ENCODE data around the gene CLEC4G.
"Not testable (repeated sequence)": the region's sequence is repeated elsewhere in the genome, so short reads cannot be mapped to it uniquely, and the experiment has no call there.

The CLEC4G gene, protein sequence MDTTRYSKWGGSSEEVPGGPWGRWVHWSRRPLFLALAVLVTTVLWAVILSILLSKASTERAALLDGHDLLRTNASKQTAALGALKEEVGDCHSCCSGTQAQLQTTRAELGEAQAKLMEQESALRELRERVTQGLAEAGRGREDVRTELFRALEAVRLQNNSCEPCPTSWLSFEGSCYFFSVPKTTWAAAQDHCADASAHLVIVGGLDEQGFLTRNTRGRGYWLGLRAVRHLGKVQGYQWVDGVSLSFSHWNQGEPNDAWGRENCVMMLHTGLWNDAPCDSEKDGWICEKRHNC

GRCh38 chr19:7732045-7732444 is at the start of gene CLEC4G:
TSS of gene CLEC4G (minus strand) at chr19:7732110. CDS start at chr19:7732102, 8 bp downstream.
- DNase-seq (ENCODE audit: low spot score) = no peak

DNA sequence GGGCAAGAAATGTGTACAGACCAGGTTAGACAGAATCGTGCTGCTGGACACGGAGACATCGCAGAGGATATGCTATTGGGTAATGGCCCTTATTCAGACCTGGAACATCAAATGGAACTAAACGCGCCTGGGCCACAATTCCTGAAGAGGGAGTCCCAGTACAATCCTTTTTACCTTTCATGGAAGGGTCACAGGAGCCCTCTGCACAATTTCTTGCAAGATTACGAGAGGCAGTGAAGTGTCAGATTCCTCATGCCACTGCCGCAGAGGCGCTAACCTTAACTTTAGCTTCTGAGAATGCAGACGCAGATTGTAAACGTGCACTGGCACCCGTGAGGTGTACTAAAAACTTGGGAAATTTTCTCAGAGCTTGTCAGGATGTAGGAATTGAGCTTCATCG is 49.2 kb upstream of the CLEC4G start:
- DNase-seq (ENCODE audit: low spot score) = no peak

DNA sequence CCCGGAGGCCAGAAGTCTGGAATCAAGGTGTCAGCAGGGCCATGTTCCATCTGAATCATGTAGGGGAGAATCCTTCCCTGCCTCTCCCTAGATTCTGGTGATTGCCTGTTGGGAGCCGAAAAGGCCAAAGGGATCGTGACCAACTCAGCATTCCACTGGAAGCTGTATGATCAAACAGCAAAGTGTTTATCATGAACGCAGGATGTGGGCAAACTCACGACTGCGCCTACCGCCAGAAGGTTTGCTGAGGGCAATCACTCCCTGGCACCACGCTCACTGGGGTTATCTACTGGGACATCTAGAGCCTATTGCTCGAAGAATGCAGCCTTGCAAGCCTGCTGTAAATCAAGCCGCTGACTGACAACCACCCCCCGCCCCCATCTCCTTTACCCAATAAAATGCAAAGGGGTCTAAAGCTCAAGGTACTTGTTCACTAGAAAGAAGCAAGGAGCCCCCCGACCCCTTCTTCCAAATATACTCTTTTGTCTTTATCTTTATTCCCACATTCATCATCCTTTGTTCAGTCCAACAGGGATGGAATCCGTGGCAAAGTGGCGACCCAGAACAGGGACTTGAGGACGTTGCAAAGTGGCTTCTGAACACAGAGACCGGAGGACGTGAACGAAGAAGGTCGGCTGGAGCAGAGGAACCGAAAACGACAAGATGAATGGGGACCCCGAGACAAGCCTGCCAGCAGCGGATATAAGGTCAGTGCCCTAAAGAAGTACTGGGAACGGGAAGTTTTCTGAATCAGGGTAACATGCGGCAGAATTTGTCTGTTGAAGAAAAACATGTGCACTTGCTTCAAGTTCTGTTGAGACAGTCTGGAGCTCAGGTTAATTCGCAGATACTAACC is 47.9 kb upstream of the CLEC4G start:
- DNase-seq (ENCODE audit: low spot score) = no peak

- DNase-seq (ENCODE audit: low spot score) = no peak
Measured at GRCh38 chr19:7778081-7778480, 46.2 kb upstream of the CLEC4G start.

DNA sequence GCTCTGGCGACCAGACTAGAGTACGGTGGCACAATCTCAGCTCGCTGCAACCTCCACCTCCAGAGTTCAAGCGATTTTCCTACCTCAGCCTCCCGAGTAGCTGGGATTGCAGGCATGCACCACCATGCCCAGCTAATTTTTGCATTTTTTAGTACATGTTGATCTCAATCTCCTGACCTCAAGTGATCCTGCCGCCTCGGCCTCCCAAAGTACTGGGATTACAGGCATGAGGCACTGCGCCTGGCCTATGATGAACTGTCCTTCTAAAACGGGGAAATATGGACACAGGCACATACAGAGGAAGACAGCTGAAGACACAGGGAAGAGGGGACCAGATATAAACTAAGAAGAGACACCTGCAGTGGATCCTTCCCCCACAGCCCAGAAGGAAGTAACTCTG is 43.9 kb upstream of the CLEC4G start:
- no peak for DNase-seq (ENCODE audit: low spot score)

DNA sequence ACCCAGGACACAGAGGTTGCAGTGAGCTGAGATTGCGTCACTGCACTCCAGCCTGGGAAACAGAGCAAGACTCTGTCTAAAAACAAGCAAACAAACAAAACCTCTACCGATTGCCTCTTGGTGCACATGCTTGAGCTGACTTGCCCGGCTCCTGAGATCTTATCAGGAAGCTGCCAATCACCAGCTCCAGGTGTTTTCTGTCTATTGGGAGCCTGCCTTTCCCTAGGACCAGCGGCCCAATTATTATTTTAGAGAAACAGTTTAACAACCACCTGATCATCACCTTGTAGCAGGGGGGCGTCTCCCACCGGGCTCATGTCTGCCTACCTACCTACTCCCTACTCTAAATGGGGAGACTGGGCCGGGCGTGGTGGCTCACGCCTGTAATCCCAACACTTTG is 41.9 kb upstream of the CLEC4G start:
- no peak for DNase-seq (ENCODE audit: low spot score)

GRCh38 chr19:7772752-7773291 is 40.9 kb upstream of the CLEC4G start:
- DNase-seq (ENCODE audit: low spot score) = no peak

- DNase-seq (ENCODE audit: low spot score) = no peak
Measured at GRCh38 chr19:7771072-7771471, 39.2 kb upstream of the CLEC4G start.

- no peak for DNase-seq (ENCODE audit: low spot score)
Measured at GRCh38 chr19:7769171-7769570, 37.3 kb upstream of the CLEC4G start.

DNA sequence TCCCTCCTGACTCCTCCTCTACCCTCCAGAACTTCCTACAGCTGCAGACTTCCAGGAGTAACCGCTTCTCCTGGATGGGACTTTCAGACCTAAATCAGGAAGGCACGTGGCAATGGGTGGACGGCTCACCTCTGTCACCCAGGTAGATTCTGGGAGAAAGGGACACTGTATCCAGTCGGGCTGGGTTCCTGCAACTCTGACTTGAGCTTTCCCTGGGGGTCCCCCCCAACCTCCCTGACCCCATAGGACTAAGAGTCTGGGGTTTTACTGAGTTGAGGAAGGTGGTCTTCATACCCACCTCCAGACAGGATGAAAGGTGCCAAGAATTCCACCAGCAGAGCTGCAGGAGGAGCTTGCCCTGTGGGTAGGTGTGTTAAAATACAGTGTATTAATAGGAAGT is 35.6 kb upstream of the CLEC4G start:
- no peak for DNase-seq (ENCODE audit: low spot score)

DNA sequence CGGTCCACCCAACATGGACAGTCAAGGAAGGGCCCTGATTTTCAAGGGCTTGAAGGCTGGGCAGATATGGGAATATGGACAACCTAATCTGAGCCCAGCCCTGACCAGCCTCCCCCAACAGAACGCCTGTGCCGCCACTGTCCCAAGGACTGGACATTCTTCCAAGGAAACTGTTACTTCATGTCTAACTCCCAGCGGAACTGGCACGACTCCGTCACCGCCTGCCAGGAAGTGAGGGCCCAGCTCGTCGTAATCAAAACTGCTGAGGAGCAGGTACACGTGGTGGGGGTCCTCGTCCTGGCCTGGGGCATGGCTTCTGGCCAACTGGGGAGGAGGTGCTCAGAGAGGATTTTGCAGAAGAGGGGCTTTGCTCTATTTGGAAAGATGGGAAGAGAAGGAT is 34.6 kb upstream of the CLEC4G start:
- no peak for DNase-seq (ENCODE audit: low spot score)

DNA sequence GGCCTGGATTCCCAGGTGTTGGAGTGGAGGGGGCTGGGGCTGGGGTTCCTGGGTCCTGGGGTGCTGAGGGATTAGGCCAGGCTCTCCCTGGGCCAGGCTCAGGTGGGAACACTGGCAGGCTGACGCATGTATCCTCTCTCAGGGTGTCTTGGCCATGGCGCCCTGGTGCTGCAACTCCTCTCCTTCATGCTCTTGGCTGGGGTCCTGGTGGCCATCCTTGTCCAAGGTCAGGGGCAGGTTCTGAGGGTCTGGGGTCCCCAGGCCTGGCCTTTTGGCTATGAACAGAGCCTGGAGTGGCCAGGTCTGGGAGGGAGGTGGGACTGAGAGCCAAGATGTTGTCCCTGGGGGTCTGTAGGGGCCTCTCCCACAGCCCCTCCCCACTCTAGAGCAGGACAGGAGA is 33.1 kb upstream of the CLEC4G start:
- DNase-seq (ENCODE audit: low spot score) = not testable (repeated sequence)

- DNase-seq (ENCODE audit: low spot score) = not testable (repeated sequence)
Measured at GRCh38 chr19:7764157-7764556, 32.2 kb upstream of the CLEC4G start.

GRCh38 chr19:7763696-7764095 is 31.8 kb upstream of the CLEC4G start:
- no peak for DNase-seq (ENCODE audit: low spot score)

GRCh38 chr19:7762719-7763293 is 30.9 kb upstream of the CLEC4G start, which contains the start of gene CLEC4M:
TSS of gene CLEC4M (plus strand) at chr19:7763243. CDS start at chr19:7763267, 24 bp downstream.
- no peak for DNase-seq (ENCODE audit: low spot score)

GRCh38 chr19:7759156-7759555 is 27.2 kb upstream of the CLEC4G start:
- DNase-seq (ENCODE audit: low spot score) = no peak

- no peak for DNase-seq (ENCODE audit: low spot score)
Measured at GRCh38 chr19:7757358-7757757, 25.4 kb upstream of the CLEC4G start.

DNA sequence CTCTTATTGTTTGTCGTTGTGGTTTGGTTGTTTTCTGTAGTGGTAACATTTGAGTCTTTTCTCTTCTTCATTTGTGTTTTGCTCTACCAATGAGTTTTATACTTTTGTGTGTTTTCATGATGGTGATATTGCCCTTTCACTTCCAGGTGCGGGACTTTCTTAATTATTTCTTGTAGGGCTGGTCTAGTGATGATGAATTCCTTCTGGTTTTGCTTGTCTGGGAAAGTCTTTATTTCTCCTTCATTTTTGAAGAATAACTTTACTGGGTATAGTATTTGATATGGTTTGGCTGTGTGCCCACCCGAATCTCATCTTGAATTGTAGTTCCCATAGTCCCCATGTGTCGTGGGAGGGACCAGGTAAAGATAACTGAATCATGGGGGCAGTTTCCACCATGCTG is 24.3 kb upstream of the CLEC4G start:
- DNase-seq (ENCODE audit: low spot score) = no peak

DNA sequence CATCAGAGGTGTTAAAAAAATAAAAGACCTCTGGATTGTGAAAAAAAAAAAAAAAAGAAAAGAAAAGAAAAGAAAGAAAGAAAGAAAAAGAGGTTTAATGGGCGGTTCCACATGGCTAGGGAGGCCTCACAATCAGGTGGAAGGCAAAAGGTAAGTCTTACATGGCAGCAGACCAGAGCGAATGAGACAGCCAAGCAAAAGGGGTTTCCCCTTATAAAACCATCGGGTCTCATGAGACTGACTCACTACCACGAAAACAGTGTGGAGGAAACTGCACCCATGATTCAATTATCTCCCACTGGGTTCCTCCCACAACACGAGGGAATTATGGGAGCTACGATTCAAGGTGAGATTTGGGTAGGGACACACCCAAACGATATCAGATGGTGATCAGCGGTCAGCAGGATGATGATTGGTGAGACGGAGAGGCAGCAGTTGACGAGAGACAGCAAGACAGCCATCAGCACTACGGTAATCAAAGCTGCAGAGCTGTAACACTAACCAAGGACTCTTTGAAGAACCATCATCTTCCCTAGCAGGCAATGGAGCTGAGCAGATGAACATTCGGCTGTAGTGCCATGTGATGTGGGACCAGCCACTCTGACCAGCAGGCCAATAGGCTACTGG is 19.4 kb upstream of the CLEC4G start:
- no peak for DNase-seq (ENCODE audit: low spot score)

DNA sequence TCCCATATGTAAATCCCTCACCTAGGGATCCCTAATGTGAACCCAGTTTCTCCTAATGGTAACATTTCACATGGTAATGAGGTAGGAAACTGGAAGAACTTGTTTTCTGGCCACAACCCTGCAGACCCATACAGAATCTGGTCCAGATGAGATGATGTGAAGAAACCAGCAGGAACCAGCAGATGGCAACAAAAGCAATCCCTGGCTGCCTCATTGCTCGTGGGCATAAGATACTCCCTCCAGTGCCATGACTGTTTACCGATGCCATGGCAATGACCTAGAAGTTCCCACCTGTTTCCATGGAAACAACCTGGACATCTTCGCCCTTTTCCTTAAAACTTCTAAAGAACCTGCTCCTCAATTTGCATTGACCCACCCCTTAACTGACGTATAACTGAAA is 16.8 kb upstream of the CLEC4G start:
- no peak for DNase-seq (ENCODE audit: low spot score)

- DNase-seq (ENCODE audit: low spot score) = no peak
Measured at GRCh38 chr19:7748171-7748570, 16.3 kb upstream of the CLEC4G start.

All from HuH-7 (cell line).